ENCODE data around the gene ZNF532. TPM values are rescaled to one million over a fixed set of nuclear protein-coding genes. Genes with fewer than 3 reads are reported as not detected.
"Not testable (repeated sequence)": the region's sequence is repeated elsewhere in the genome, so short reads cannot be mapped to it uniquely, and the experiment has no call there.

Gene ZNF532, protein sequence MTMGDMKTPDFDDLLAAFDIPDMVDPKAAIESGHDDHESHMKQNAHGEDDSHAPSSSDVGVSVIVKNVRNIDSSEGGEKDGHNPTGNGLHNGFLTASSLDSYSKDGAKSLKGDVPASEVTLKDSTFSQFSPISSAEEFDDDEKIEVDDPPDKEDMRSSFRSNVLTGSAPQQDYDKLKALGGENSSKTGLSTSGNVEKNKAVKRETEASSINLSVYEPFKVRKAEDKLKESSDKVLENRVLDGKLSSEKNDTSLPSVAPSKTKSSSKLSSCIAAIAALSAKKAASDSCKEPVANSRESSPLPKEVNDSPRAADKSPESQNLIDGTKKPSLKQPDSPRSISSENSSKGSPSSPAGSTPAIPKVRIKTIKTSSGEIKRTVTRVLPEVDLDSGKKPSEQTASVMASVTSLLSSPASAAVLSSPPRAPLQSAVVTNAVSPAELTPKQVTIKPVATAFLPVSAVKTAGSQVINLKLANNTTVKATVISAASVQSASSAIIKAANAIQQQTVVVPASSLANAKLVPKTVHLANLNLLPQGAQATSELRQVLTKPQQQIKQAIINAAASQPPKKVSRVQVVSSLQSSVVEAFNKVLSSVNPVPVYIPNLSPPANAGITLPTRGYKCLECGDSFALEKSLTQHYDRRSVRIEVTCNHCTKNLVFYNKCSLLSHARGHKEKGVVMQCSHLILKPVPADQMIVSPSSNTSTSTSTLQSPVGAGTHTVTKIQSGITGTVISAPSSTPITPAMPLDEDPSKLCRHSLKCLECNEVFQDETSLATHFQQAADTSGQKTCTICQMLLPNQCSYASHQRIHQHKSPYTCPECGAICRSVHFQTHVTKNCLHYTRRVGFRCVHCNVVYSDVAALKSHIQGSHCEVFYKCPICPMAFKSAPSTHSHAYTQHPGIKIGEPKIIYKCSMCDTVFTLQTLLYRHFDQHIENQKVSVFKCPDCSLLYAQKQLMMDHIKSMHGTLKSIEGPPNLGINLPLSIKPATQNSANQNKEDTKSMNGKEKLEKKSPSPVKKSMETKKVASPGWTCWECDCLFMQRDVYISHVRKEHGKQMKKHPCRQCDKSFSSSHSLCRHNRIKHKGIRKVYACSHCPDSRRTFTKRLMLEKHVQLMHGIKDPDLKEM (N-terminal part only)
- total RNA-seq: 74.3 and 84.8 TPM in 2 replicates

DNA sequence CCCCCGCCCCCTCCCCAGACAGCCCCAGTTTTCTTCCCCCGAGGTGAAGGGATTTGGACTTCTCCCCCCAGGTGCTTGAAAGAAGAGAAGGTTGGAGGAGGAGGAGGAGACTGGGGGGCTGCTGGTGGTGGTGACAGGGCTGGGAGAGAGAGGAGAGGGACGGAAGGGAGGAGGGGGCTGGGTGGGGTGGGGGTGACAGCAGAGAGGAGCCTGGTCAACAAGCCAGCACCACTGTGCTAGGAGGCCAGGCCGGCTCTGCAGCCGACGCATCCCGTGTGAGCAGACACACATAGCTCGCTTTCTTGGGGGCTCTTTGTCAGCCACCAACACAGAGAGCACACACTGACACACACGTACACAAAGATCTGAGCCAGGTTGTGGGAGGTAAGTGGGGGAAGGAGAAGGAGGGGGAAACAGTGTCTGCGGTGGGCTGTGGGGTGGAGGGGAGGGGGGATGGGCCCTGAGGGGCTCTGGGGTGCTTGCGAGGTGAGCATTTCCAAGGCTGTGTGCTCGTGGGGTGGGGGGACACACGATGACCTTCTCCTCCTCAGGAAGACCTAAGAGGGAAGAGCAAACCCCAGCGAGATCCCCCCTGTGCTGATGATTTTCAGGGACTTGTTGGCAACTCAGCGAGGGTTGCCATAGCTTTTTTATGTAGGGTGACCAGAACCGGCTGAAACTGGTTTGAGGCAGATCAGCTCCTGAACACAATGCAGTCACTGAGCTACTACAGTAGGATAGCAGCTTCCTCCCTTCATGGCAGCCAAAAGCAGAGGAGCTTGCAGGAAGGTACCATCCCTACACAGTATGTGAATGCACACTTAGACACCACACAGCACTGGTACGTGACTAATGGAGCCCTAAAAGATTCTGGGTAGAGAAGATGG lies at the start of gene ZNF532:
ZNF532 (plus strand) TSS at position 732 of the 887 bp plus-strand sequence. CDS start 53,411 bp downstream, outside the sequence.
- no peak for DNase-seq (ENCODE audit: extremely low read depth, low read depth, low spot score)

DNA sequence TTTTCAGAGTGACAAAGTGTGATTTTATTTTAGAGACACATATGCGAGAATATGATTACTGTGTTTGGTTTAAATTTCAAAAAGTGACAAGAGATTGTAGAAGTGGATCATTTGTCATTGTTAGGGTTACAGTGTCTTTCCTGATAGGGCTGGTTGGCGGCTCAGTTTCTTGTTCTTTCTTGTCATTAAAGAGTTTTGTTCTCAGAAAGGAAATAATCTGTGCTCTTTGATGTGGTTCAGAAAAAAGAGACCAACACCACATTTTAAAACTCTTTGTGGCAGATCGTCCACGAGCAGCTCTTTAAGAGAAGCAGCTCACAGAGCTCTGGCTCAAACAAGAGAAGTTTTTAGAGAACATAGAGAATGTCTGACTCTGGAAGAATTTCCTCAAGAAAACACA lies 45.6 kb upstream of the ZNF532 start:
- no peak for DNase-seq (ENCODE audit: extremely low read depth, low read depth, low spot score)

GRCh38 chr18:58820251-58820650 lies 44.4 kb upstream of the ZNF532 start:
- DNase-seq (ENCODE audit: extremely low read depth, low read depth, low spot score): no peak

DNA sequence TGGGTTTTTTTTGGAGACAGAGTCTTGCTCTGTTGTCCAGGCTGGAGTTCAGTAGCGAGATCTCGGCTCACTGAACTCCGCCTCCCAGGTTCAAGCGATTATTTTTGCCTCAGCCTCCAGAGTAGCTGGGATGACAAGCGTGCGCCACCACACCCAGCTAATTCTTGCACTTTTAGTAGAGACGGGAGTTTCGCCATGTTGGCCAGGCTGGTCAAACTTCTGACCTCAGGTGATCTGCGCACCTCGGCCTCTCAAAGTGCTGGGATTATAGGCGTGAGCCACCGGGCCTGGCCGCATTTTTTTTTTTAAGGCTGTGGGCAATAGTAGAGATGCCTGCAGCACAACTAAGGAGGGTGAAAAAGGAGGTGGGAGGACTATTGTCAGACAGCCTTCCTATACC lies 41.7 kb upstream of the ZNF532 start:
- DNase-seq (ENCODE audit: extremely low read depth, low read depth, low spot score): no peak

DNA sequence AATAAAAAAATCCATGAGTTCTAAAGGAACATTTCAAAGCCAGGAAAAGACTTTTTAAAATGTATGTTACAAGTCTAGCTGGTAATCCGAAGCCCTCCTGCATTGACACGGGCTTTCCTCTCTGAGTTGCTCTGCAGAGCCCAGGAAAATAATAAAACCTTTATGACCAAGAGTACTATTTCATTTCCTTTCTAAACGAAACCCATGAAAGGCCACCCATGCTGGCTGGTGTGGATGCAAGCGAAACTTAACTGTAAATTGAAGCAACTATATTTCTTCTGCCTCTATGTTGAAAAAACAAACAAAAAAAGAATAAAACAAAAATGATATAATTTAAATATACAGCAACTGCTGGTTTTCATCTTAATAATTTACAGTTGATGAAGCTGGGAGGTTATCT lies 41.3 kb upstream of the ZNF532 start:
- DNase-seq (ENCODE audit: extremely low read depth, low read depth, low spot score): no peak

DNA sequence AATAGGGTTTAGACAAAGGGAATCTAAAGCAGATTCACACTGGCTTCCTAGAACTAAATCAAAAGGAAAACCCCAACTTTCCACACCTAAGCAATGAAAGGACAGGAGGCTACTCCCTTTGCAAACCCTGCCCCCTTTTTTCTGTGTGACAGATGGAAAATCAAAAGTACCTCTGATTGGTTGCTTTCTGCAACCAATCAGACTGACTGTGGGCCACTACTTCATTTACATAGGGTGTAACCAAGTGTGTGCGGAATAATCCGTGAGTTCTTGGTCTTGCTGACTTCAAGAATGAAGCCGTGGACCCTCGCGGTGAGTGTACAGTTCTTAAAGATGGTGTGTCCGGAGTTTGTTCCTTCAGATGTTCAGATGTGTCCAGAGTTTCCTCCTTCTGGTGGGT lies 37.8 kb upstream of the ZNF532 start:
- not testable (repeated sequence) for DNase-seq (ENCODE audit: extremely low read depth, low read depth, low spot score)

DNA sequence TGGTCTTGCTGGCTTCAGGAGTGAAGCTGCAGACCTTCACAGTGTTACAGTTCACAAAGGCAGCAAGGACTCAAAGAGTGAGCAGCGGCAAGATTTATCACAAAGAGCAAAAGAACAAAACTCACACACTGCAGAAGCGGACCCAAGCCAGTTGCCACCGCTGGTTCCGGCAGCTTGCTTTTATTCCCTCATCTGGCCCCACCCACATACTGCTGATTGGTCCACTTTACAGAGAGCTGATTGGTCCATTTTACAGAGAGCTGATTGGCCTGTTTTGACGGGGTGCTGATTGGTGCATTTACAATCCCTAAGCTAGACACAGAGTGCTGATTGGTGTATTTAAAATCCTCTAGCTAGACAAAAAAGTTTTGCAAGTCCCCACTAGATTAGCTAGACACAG lies 37.2 kb upstream of the ZNF532 start:
- no peak for DNase-seq (ENCODE audit: extremely low read depth, low read depth, low spot score)

GRCh38 chr18:58827886-58828285 lies 36.8 kb upstream of the ZNF532 start:
- no peak for DNase-seq (ENCODE audit: extremely low read depth, low read depth, low spot score)

- no peak for DNase-seq (ENCODE audit: extremely low read depth, low read depth, low spot score)
These were observed 36.1 kb upstream of the ZNF532 start for GRCh38 chr18:58828399-58829121.

DNA sequence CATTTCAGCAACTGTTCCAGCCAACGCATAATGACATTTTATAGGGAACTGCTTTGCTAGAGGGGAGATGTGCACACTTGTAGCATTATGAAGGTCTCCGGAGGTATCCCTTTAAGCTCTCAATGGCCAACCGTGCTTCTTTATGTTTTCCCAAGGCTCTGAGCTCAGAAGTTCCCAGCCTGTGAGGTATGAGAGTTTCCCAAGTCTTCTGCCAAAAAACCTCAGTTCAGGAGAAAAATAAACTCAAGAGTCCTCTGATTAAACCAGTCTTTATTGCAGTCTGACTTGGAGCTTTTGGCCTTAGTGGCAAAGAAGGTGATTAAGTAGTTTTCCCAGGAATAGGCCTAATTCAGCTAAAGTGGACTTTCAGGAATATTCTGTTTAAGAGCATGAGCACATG lies 35.4 kb upstream of the ZNF532 start:
- no peak for DNase-seq (ENCODE audit: extremely low read depth, low read depth, low spot score)

DNA sequence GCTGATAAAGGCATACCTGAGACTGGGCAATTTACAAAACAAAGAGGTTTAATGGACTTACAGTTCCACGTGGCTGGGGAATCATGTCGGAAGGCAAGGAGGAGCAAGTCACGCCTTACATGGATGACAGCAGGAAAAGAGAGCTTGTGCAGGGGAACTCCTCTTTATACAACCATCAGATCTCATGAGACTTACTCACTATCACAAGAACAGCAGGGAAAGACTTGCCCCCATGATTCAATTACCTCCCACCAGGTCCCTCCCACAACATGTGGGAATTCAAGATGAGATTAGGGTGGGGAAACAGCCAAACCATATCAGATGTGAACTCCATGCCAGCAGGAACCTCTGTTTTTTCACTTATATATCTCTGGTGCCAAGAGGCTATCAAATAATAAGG lies 34.8 kb upstream of the ZNF532 start:
- not testable (repeated sequence) for DNase-seq (ENCODE audit: extremely low read depth, low read depth, low spot score)

DNA sequence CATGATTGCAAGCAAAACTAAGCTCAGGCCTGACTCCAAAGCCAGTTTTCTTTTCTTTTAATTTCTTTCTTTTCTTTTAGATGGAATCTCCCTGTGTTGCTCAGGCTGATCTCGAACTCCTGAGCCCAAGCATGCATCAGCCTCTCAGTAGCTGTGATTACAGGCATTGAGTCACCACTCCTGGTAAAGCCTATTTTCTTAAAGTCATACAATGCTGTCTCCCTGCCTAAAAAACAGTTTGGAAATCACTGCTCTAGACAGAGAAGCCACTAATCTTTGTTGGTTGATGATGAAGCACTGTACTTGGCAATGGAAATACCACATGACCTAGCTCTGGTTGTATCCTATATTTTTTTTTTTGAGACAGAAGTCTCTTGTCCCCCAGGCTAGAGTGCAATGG lies 33.1 kb upstream of the ZNF532 start:
- no peak for DNase-seq (ENCODE audit: extremely low read depth, low read depth, low spot score)

- no peak for DNase-seq (ENCODE audit: extremely low read depth, low read depth, low spot score)
These were observed 26.4 kb upstream of the ZNF532 start for GRCh38 chr18:58838165-58838860.

DNA sequence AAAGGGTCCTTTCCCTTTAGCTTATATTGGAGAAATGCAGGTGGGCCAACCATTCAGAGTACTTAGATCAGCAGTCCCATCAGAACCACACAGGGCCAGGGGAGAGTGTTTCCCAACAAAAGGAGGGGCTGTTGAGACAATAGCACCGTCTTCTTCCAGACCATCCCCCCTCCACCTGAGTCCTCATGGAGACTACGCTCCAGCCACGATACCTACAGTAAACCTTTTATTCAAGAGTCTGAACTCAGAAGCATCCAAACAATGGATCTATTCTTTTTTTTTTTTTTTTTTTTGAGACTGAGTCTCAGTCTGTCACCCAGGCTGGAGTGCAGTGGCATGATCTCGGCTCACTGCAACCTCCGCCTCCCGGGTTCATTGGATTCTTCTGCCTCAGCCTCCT lies 25.7 kb upstream of the ZNF532 start:
- DNase-seq (ENCODE audit: extremely low read depth, low read depth, low spot score): no peak

DNA sequence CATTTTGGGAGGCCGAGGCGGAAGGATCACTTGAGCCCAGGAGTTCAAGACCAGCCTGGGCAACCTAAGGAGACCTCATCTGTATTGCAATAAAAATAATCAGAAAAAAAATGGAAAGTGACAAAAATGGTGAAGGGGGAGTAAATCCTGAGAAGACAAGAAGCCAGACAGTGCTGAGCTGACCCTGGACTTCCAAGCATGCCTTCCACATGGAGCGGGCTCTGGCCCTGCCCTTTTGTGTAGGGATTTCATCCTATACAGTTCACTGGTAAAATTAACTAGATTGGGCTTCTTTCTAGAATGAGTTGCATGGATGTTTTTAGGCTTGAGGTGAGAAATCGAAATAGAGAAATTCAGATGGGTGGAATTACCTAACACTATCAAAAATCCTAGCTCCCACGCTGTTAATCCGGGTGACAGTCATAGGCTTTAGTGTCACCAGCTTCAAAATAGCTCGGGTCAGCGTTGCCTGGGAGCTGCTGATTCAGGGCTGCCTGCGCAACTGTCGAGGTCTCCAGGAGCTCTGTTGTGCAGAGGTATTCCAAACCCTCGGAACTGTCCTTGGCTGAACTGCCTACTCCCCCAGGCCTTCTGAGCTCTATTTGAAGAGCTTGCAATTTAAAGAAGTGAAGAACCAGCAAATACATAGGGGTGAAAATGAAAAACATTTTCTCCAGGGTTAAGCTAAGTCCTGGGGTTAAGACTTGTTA lies 21.5 kb upstream of the ZNF532 start:
- no peak for DNase-seq (ENCODE audit: extremely low read depth, low read depth, low spot score)

DNA sequence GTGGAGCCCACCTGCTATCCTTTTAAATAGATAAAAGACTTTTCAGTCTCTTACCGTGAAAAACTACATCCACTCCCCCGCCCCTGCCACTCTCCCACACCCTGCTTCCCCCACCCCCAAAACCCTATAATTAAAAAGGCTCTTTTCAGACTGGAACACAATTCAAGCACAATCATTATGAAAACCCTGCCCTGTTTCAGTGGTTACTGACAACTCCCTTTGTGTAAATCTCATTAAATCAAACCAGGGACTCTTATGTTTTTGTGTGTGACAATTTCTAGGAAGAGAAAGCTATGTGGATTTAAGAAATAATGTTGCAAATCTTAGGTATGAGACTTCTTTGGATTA lies 21.0 kb upstream of the ZNF532 start:
- DNase-seq (ENCODE audit: extremely low read depth, low read depth, low spot score): no peak

GRCh38 chr18:58844871-58845270 lies 19.8 kb upstream of the ZNF532 start:
- no peak for DNase-seq (ENCODE audit: extremely low read depth, low read depth, low spot score)

DNA sequence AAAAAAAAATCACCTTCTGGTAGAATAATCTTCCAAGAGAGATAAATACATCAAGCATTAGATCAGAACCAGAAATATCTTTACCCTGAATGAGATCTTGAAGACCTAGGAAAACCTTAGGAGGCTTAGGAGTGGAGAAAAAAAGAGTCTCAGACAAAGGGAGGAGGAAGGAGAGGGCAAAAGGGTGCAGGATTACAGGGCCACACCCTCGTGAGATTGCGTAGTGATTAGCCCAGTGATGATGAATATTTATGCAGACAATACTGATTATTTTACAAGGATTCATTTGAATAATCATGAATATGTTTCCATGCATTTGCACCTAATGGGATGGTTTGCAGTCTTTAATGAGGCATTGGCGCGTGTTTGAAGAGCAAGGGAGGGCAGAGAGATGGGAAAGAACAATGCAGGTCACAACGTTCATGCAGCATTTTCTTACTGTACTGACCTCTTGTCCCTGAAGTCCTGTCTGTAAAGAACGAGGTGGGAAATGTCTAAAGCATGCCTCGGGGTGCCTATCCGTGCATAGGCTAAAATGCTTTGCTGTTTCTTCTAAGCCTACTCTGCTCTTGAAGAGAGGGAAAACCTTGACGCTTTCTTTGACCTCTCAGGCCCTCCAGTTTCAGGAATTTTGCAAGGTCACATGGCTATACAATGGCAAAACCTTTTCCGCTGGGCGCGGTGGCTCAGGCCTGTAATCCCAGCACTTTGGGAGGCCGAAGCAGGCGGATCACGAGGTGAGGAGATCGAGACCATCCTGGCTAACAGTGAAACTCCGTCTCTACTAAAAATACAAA lies 18.6 kb upstream of the ZNF532 start:
- no peak for DNase-seq (ENCODE audit: extremely low read depth, low read depth, low spot score)

Data from glomerular endothelial cell (primary cell).